ENCODE data around the gene CCDC195.

CCDC195 gene

GRCh38 chr2:224689539-224689938 lies 26.6 kb downstream of the CCDC195 start:
- no peak for TF ChIP-seq TAF1 (IDR thresholded peaks at IDR 0.05; ENCODE audit: low read depth)
- TF ChIP-seq NFIC (IDR thresholded peaks at IDR 0.05) = no peak
- no peak for TF ChIP-seq CREB1 (IDR thresholded peaks at IDR 0.05; ENCODE audit: low read depth)
- TF ChIP-seq EP300 (IDR thresholded peaks at IDR 0.05; ENCODE audit: borderline replicate concordance) = no peak
- no peak for TF ChIP-seq ZBTB7A (IDR thresholded peaks at IDR 0.05; ENCODE audit: low read depth)
- no peak for TF ChIP-seq YY1 (IDR thresholded peaks at IDR 0.05; ENCODE audit: low read depth)
- TF ChIP-seq RAD21 (IDR thresholded peaks at IDR 0.05; ENCODE audit: low read depth) = no peak
- TF ChIP-seq CEBPB (IDR thresholded peaks at IDR 0.05) = no peak
- TF ChIP-seq FOXM1 (IDR thresholded peaks at IDR 0.05; ENCODE audit: borderline replicate concordance, low read depth) = no peak
- TF ChIP-seq, protein P1, sequence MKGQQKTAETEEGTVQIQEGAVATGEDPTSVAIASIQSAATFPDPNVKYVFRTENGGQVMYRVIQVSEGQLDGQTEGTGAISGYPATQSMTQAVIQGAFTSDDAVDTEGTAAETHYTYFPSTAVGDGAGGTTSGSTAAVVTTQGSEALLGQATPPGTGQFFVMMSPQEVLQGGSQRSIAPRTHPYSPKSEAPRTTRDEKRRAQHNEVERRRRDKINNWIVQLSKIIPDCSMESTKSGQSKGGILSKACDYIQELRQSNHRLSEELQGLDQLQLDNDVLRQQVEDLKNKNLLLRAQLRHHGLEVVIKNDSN (IDR thresholded peaks at IDR 0.05) = no peak
- TF ChIP-seq, protein P2, sequence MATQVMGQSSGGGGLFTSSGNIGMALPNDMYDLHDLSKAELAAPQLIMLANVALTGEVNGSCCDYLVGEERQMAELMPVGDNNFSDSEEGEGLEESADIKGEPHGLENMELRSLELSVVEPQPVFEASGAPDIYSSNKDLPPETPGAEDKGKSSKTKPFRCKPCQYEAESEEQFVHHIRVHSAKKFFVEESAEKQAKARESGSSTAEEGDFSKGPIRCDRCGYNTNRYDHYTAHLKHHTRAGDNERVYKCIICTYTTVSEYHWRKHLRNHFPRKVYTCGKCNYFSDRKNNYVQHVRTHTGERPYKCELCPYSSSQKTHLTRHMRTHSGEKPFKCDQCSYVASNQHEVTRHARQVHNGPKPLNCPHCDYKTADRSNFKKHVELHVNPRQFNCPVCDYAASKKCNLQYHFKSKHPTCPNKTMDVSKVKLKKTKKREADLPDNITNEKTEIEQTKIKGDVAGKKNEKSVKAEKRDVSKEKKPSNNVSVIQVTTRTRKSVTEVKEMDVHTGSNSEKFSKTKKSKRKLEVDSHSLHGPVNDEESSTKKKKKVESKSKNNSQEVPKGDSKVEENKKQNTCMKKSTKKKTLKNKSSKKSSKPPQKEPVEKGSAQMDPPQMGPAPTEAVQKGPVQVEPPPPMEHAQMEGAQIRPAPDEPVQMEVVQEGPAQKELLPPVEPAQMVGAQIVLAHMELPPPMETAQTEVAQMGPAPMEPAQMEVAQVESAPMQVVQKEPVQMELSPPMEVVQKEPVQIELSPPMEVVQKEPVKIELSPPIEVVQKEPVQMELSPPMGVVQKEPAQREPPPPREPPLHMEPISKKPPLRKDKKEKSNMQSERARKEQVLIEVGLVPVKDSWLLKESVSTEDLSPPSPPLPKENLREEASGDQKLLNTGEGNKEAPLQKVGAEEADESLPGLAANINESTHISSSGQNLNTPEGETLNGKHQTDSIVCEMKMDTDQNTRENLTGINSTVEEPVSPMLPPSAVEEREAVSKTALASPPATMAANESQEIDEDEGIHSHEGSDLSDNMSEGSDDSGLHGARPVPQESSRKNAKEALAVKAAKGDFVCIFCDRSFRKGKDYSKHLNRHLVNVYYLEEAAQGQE (IDR thresholded peaks at IDR 0.05; ENCODE audit: low read depth) = no peak
- no peak for TF ChIP-seq TCF12 (IDR thresholded peaks at IDR 0.05; ENCODE audit: low read depth)
- TF ChIP-seq EGR1 (IDR thresholded peaks at IDR 0.05) = no peak
- TF ChIP-seq MAX (IDR thresholded peaks at IDR 0.05) = no peak
- no peak for TF ChIP-seq TEAD4 (IDR thresholded peaks at IDR 0.05)

DNA sequence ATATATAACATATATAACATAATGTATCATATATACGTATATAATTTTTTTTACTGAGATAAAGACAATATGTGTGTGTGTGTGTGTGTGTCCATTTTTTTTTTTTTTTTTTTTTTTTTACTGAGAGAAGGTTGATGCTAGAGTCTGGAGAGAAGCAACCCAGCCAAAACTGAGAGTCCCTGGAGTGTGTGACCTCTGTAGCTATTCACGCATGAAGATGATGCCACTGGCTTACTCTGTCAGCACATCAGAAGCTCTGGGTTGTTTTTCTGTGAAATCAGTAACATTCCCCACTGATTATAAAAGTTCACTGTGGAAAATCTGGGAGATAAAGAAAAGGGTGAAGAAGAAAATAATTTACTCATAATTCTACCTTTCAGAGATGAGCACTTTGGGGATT lies 27.2 kb downstream of the CCDC195 start:
- TF ChIP-seq, protein P2 (IDR thresholded peaks at IDR 0.05; ENCODE audit: low read depth) = no peak
- TF ChIP-seq, protein P1 (IDR thresholded peaks at IDR 0.05) = no peak
- TF ChIP-seq CEBPB (IDR thresholded peaks at IDR 0.05) = no peak
- no peak for TF ChIP-seq NFIC (IDR thresholded peaks at IDR 0.05)
- no peak for TF ChIP-seq ZBTB7A (IDR thresholded peaks at IDR 0.05; ENCODE audit: low read depth)
- TF ChIP-seq EP300 (IDR thresholded peaks at IDR 0.05; ENCODE audit: borderline replicate concordance) = no peak
- no peak for TF ChIP-seq RAD21 (IDR thresholded peaks at IDR 0.05; ENCODE audit: low read depth)
- no peak for TF ChIP-seq TAF1 (IDR thresholded peaks at IDR 0.05; ENCODE audit: low read depth)
- TF ChIP-seq YY1 (IDR thresholded peaks at IDR 0.05; ENCODE audit: low read depth) = no peak
- no peak for TF ChIP-seq EGR1 (IDR thresholded peaks at IDR 0.05)
- no peak for TF ChIP-seq MAX (IDR thresholded peaks at IDR 0.05)
- no peak for TF ChIP-seq TEAD4 (IDR thresholded peaks at IDR 0.05)

DNA sequence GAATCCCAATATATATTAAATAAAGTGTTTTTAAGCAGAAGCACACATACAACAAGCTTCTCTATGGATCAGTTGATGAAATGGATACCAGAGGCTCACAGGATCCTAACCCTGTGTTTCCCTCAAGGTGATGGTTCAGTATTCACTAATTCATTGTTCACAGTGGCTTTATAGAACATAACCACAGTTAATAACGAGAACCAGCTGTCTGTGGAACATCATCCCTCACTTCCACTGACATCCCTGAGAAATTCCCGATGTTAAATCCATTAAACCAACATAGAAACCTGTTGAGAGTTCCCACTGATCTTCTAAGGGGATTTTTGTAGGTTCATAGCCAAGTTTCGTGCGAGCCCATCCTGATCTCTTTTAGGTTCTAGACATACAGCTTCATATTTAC lies 29.0 kb downstream of the CCDC195 start:
- TF ChIP-seq NFIC (IDR thresholded peaks at IDR 0.05) (no peak), YY1 (IDR thresholded peaks at IDR 0.05; ENCODE audit: low read depth) (no peak), CREB1 (IDR thresholded peaks at IDR 0.05; ENCODE audit: low read depth) (no peak), RAD21 (IDR thresholded peaks at IDR 0.05; ENCODE audit: low read depth) (no peak), FOXM1 (IDR thresholded peaks at IDR 0.05; ENCODE audit: borderline replicate concordance, low read depth) (no peak), CEBPB (IDR thresholded peaks at IDR 0.05) (no peak)

- TF ChIP-seq EGR1 (IDR thresholded peaks at IDR 0.05) (no peak), RAD21 (IDR thresholded peaks at IDR 0.05; ENCODE audit: low read depth) (no peak), ZBTB7A (IDR thresholded peaks at IDR 0.05; ENCODE audit: low read depth) (no peak), NFIC (IDR thresholded peaks at IDR 0.05) (no peak), EP300 (IDR thresholded peaks at IDR 0.05; ENCODE audit: borderline replicate concordance) (no peak), TAF1 (IDR thresholded peaks at IDR 0.05; ENCODE audit: low read depth) (no peak), MAX (IDR thresholded peaks at IDR 0.05) (no peak), TEAD4 (IDR thresholded peaks at IDR 0.05) (no peak), YY1 (IDR thresholded peaks at IDR 0.05; ENCODE audit: low read depth) (no peak), TCF12 (IDR thresholded peaks at IDR 0.05; ENCODE audit: low read depth) (no peak), CREB1 (IDR thresholded peaks at IDR 0.05; ENCODE audit: low read depth) (no peak), CEBPB (IDR thresholded peaks at IDR 0.05) (no peak), FOXM1 (IDR thresholded peaks at IDR 0.05; ENCODE audit: borderline replicate concordance, low read depth) (no peak)
- TF ChIP-seq, protein P2 (IDR thresholded peaks at IDR 0.05; ENCODE audit: low read depth) = no peak
- TF ChIP-seq, protein P1 (IDR thresholded peaks at IDR 0.05) = no peak
These were observed 31.0 kb downstream of the CCDC195 start for GRCh38 chr2:224685121-224685520.
